Activated CD4-positive, alpha-beta T cell treated with anti-CD3 and anti-CD28 coated beads for 1 hour (primary cell): ENCODE data around the gene MIER2.
A peak's percentile ranks its signal among the peaks of the same experiment; 100 is the strongest.
"Not testable (repeated sequence)": the region's sequence is repeated elsewhere in the genome, so short reads cannot be mapped to it uniquely, and the experiment has no call there.

Experiments
- DNase-seq: peaks from one replicate; pipeline ENCODE4 v3.0.0-alpha.2; 2020

The MIER2 gene

DNA sequence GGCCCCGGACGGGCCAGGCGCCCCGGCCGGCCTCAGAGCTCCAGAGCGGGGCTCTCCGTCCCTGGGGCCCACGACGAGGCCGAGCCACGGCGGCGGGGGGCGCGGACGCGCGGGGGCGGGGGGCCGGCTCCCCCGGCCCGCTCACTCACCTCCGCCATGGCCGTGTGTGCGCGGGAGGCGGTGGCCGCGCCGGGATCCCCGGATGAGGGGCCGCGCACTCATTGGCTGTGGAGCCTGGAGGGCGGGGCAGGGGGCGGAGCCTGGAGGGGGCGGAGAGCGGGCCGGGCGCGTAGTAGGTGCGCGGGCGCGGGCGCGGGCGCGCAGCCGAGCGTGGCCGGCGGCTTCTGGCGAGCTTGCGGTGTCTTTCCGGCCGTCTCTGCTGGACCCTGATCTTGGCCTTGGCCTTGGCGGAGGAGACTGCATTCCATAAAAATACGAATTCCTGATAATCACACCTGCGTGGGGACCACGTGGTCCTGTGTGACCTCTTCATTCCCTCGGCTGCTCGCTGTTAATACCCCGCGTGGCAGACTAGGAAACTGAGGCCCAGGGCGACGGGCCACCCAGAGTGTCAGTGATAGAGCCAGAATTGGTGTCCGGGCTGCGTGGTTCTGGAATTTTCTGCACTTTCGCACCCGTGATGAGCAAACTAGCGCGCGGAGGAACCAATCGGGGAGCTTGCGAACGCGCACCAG, at the start of gene MIER2:
TSS of gene MIER2 (minus strand) at position 172 of the 695 bp plus-strand sequence. CDS start at position 158, 14 bp downstream.
- peak; percentile 91 for DNase-seq

DNA sequence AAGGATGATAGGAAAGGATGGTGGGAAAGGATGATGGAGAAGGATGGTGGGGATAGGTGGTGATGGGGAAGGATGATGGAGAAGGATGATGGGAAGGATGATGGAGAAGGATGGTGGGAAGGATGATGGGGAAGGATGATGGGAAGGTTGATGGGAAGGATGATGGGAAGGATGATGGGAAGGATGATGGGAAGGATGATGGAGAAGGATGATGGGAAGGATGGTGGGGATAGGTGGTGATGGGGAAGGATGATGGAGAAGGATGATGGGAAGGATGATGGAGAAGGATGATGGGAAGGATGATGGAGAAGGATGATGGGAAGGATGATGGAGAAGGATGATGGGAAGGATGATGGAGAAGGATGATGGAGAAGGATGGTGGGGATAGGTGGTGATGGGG, 49.0 kb upstream of the MIER2 start:
- DNase-seq, result not testable (repeated sequence)

DNA sequence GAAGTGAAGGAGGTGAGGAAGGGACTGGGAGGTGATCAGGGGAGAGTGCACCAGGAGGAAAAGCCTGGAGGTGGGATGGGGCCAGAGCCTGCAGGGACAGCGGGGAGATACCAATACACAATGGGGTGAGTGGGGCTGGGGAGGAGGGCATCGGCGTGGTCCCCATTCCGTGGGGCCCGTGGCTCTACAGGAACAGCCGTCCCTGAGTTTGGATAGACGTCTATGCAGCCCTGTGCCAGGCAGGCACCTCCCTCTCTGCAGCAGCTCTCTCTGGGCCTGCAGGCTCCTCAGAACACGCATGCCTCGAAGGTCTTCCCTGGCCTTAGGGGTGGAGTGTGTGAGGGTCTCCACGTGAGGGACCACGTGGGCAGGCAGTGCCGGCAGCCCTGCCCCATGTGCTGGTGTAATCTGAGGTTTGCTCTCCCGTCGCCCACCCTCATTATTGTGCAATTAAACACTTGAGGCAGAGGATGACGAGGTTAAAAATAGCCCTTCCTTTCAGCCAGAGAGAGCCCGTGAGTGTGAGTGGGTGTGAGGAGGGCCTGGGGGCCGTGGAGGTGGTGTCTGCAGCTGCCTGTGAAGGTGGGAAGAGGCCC, 47.9 kb upstream of the MIER2 start:
- no peak for DNase-seq

GRCh38 chr19:391726-392374, 47.3 kb upstream of the MIER2 start:
- no peak for DNase-seq

DNA sequence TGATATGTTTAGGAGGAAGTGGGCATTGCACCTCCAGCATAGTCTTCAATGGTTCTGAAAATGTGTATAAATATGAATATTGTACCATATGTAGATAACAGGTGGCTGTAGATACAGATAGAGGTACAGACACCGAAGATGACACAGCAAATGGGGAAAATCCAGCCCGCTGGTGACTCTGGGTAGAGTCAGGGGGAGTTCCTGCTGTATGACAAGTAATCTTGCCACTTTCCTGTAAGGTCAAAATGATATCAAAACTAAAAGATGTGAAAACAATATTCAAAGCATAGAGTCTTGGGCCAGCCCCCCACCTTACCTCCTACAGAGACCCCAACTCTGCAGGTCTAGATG, 46.6 kb upstream of the MIER2 start:
- no peak for DNase-seq

DNA sequence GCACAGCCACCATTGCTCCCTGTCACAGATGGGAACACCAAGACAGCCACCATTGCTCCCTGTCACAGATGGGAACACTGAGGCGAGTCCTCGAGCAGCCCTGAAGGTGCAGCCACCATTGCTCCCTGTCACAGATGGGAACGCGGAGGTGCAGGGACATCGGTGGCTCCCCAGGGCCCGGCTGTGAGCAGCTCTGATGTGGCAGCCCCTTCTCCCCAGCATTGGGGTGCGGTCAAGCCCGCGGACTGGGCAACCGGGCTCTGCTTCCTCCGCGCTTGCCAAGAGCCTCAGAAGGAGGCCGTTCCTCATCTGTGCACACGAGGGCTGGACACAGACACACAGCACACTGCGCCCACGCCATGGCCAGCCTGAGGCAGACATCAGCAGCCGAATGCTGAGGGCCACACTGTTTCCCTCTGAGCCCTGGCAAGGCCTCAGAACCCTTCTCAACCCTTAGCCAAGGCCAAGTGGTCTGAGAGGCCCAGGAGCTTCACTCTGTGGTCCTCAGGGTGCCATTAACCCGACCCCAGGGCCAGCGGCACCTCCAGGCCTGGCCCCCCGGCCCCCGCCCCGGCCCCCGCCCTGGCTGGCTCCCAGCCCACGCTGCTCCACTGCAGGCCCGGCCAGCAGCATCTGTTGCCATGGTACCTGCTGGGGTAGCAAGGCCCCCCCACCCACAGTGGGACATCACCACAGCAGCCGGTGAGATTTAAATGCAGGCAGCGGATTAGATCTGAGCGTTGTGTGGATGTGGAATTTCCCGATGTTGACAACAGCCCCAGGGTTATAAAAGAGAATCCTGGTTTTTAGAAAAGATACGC, 46.0 kb upstream of the MIER2 start:
- DNase-seq, result no peak

DNA sequence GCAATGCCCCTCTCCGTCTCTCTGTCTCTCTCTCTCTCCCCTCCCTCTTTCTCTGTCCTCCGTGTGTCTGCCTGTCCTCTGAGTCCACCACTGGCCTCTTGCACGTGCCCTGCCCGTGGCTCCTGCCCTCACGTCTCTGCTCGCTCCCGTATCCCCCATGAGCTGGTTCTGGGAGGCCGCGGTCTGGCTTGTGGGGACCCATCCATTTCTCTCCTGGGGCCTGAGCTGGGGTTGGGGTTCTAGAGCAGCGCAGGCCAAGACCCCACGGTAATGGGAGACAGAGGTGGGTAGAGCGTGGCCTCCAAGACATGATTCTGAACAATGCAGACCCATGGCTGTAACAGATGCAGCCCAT, 45.3 kb upstream of the MIER2 start:
- no peak for DNase-seq

GRCh38 chr19:389255-389934, 44.8 kb upstream of the MIER2 start:
- no peak for DNase-seq

DNA sequence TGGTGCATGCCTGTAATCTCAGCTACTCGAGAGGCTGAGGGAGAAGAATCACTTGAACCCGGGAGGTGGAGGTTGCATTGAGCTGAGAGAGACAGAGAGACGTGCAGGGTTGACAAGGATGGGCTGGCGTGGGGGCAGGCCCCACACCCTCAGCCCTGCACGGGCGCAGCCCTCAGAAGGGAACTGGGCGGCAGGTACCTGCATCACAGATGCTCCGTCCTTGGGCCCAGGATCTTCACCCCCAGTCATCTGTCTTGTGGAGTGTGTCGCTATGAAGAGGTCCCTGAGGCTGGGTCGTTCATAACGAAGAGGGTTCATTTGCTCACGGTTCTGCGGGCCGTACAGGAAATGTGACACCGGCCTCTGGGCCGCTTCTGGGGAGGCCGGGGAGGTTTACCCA, 44.1 kb upstream of the MIER2 start:
- no peak for DNase-seq

DNA sequence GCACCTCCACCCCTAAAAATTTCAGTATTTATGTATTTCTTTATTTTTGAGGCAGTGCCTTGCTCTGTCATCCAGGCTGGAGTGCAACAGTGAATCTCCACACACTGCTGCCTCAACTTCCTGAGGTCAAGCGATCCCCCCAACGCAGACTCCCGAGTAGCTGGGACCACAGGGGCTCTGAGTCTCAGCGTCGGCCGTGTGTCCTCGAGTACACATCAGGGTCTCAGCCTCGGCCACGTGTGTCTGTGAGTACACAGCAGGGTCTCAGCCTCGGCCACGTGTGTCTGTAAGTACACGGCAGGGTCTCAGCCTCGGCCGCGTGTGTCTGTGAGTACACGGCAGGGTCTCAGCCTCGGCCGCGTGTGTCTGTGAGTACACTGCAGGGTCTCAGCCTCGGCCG, 43.2 kb upstream of the MIER2 start:
- no peak for DNase-seq

DNA sequence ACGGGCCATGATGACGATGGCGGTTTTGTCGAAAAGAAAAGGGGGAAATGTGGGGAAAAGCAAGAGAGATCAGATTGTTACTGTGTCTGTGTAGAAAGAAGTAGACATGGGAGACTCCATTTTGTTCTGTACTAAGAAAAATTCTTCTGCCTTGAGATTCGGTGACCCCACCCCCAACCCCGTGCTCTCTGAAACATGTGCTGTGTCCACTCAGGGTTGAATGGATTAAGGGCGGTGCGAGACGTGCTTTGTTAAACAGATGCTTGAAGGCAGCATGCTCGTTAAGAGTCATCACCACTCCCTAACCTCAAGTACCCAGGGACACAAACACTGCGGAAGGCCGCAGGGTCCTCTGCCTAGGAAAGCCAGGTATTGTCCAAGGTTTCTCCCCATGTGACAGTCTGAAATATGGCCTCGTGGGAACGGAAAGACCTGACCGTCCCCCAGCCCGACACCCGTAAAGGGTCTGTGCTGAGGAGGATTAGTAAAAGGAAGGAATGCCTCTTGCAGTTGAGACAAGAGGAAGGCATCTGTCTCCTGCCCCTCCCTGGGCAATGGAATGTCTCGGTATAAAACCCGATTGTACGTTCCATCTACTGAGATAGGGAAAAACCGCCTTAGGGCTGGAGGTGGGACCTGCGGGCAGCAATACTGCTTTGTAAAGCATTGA, 42.2 kb upstream of the MIER2 start:
- not testable (repeated sequence) for DNase-seq

DNA sequence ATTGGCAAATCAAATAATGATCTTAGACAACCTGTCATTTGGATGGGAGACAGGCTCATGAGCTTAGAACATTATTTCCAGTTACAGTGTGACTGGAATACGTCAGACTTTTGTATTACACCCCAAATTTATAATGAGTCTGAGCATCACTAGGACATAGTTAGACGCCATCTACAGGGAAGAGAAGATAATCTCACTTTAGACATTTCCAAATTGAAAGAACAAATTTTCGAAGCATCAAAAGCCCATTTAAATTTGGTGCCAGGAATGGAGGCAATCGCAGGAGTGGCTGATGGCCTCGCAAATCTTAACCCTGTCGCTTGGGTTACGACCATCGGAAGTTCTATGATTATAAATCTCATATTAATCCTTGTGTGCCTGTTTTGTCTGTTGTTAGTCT, 41.6 kb upstream of the MIER2 start:
- DNase-seq, result not testable (repeated sequence)

GRCh38 chr19:384799-385169, 40.2 kb upstream of the MIER2 start:
- no peak for DNase-seq

DNA sequence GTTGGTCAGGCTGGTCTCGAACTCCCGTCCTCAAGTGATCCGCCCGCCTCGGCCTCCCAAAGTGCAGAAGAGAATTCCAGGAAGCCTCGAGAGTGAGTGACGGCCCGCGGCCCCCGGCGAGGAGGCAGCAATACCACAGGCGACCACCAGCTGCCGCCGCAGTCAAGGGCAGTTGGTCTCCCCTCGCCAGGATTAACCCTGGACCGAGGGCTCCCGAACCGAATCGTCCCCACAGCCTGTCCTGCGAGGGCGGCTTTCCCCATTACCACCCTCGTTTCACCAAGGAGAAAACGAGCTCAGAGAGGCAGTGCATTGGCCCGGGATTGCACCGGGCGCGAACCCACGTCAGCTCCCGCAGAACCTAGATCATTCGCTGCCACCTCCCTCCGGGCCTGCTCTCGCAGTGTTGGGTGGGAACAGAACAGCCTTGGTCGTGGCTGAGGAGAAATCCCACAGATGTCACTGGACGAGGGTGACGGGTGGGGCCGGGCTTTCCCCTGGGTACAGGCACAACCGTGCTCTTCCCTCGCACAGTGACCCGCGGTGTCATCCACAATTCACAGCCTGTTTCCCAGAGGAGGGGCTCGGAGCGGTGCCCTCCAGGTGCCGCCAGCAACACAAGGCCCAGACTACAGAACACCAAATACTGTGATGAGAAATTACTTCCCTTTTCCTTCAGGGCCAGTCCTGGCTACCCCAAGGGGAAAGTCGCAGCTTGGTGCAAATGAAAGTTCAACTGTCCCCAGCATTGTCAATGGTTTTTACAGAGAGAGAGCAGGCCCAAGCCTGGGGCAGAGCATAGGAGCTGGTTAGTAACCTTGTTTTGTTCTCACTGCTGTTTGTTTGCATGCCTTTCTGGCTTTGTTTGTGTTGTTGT, 39.6 kb upstream of the MIER2 start:
- no peak for DNase-seq

DNA sequence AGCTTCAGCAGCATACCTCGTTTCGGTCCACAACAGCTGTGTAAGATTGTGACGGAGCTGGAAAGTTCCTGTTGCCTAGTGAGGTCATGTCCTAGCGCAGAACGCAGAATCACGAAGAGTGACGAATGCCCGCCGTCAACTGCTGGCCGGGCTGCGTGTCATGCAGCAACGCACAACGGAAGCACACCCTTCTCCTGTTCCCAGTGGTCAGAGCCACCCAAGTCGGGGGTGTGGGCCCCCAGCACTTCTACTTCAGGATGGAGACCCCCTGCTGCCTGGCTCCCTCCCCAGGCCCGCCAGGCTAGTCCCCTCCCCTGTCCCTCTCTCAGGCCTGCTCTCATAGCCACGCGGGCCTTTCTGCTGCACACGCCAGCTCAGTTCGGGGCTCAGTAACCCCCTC, 38.4 kb upstream of the MIER2 start:
- DNase-seq, result no peak

DNA sequence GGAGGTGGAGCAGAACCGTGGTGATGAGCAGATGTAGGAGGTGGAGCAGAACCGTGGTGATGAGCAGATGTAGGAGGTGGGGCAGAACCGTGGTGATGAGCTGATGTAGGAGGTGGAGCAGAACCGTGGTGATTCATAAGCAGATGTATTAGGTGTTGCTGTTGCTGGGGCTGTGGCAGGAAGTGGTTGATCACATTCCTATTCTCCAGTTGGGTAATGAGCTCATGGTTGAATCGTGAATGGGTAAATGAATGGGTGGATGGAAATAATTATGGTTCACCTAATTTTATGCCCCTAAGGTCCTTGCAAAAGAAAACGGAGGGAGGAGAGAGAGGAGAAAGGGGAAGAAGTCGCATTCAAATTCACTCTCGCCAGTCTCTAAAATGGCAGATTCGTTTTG, 38.0 kb upstream of the MIER2 start:
- DNase-seq, result not testable (repeated sequence)

DNA sequence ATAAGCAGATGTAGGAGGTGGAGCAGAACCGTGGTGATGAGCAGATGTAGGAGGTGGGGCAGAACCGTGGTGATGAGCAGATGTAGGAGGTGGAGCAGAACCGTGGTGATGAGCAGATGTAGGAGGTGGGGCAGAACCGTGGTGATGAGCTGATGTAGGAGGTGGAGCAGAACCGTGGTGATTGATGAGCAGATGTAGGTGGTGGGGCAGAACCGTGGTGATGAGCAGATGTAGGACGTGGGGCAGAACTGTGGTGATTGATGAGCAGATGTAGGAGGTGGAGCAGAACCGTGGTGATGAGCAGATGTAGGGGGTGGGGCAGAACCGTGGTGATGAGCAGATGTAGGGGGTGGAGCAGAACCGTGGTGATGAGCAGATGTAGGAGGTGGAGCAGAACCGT, 37.3 kb upstream of the MIER2 start:
- DNase-seq, result not testable (repeated sequence)

DNA sequence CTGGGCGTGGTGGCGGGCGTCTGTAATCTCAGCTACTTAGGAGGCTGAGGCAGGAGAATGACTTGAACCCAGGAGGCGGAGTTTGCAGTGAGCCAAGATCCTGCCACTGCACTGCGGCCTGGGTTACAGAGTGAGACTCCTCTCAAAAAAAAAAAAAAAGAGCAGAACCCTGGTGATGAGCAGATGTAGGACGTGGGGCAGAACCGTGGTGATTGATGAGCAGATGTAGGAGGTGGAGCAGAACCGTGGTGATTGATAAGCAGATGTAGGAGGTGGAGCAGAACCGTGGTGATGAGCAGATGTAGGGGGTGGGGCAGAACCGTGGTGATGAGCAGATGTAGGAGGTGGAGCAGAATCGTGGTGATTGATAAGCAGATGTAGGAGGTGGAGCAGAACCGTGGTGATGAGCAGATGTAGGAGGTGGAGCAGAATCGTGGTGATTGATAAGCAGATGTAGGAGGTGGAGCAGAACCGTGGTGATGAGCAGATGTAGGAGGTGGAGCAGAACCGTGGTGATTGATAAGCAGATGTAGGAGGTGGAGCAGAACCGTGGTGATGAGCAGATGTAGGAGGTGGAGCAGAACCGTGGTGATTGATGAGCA, 36.1 kb upstream of the MIER2 start:
- DNase-seq, result not testable (repeated sequence)

DNA sequence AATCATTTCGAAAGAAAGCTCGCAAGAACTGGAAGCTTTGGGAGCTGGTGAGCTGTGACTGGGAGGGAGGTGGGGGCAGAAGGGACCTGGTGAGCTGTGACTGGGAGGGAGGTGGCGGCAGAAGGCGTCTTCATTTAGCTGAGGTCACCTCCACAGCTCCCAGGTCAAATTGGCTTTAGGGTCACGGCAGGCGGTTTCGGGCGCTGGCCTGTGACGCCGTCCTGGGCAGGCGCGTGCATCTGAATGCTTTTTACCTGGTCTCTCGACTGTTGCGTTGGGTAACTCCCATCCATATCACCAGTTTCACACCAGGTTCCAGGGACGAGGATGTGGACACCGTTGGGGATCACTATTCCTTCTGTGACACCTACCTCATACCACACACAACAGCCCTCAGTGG, 35.2 kb upstream of the MIER2 start:
- DNase-seq, result no peak

GRCh38 chr19:378706-379105, 34.1 kb upstream of the MIER2 start:
- DNase-seq, result no peak
